Activated CD8-positive, alpha-beta memory T cell treated with anti-CD3 and anti-CD28 coated beads, Interleukin-2, amount 50 U/mL, for 48 hours (primary cell): ENCODE results near the gene TEX101.
"Not testable (repeated sequence)": the region's sequence is repeated elsewhere in the genome, so short reads cannot be mapped to it uniquely, and the experiment has no call there.

Experiments
- DNase-seq: peaks from one replicate; pipeline ENCODE4 v3.0.0-alpha.2; 2020

The TEX101 gene

DNA sequence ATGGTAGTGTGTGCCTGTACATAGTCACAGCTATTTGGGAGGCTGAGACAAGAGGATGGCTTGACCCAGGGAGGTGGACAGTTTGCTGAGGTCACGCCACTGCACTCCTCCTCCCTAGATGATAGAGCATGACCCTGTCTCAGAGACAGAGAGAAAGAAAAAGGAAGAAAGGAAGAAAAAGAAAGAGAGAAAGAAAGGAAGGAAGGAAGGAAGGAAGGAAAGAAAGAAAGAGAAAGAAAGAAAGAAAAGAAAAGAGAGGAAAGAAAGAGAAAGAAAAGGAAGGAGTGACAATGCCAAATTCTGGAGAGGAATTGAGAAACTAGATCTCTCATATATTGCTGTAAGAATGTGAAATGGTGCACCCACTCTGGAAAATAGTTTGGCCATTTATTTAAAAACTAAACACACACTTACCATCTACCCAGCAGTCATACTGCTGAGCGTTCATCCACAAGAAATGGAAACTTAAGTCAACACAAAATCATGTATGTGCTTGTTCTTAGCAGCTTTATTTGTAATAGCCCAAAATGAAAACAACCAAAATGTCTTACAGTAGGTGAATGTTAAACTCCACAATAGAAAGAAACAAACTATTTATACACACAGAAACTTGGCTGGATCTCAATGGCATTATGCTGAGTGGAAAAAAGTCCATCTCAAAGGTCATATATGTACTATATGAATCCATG lies 7.5 kb downstream of the TEX101 start:
- DNase-seq, result no peak

DNA sequence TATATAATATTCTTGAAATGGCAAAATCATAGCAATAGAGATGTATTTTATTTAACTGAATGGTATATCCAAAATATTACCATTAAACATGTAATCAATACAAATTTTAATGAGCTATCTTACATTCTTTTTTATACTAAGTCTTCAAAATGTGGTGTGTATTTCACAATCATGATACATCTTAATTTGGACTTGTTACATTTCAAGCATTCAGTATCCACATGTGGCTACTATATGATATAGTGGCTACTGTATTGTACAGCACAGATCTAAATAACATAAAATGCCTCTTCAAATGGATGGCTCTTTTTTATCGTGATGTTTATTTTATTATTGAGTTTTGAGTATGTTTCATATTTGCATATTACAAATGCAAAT lies 8.0 kb downstream of the TEX101 start:
- no peak for DNase-seq

- no peak for DNase-seq
Observed at GRCh38 chr19:43423779-43424178, 9.1 kb downstream of the TEX101 start.

DNA sequence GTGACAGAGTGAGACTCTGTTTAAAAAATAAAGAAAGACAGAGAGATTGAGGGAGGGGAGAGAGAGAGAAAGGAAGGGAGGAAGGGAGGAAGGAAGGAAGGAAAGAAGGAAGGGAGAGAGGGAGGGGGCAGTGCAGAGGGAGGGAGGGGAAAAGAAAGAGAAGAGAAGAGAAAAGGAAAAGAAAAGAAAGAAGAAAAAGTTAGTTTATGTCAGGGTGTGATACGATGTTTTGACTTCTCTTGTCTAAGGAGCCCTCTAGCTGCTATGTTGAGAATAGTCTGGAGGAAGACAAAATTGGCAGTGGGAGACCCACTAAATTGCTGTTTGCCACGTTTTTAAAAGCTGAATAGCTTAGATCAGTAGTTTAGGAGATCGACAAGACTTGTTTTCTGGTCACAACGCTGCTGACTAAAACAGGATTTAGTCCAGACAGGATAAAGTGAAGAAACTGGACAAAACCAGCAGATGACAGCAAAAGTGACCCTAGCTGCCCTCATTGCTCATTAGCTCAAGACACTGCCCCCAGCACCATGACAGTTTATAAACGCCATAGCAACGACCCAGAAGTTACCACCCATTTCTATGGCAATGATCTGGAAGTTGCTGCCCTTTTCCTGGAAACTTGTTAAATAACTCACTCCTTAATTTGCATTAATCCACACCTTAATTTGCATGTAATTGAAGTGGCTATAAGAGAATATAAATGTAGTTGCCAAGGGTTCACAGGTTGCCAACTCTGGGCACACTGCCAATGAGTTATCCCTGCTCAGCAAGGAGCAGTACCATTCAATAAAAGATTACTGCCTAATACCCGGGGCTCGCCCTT lies 11.1 kb downstream of the TEX101 start:
- no peak for DNase-seq

DNA sequence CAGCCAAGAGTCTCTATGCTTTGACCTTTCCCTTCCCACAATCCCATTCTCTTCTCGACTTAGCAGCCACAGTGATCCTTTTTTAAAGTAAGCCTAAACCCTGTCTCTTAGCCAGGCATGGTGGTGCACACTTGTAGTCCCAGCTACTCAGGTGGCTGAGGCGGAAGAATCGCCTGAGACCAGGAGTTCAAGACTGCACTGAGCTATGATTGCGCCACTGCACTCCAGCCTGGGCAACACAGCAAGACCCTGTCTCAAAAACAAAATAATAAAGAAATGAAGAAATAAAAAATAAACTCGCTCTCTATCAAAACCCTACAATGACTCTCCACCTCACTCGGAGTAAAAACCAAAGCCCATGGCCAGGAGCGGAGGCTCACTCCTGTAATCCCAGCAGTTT lies 14.7 kb downstream of the TEX101 start:
- DNase-seq, result no peak

DNA sequence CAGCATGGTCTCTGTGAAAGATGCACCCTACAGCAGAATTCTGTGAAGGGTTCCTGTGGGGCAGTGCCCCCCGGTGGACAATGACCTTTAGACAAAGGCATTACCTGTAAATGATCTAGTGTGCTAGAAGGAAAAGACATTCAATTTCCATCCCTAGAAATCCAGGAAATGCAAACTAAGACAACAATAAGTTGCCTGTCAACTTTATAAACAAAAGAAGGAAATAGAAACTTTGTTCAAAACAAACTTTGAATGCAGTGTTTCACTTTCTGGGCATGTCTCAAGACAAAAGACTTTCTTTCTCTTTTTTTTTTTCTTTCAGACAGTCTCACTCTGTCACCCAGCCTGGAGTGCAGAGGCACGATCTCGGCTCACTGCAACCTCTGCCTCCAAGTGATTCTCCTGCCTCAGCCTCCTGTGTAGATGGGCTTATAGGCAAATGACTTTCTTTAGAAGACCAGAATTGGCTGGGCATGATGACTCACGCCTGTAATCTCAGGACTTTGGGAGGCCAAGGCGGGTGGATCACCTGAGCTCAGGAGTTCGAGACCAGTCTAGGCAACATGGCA lies 15.5 kb downstream of the TEX101 start:
- no peak for DNase-seq

- no peak for DNase-seq
Observed at GRCh38 chr19:43430976-43431375, 16.3 kb downstream of the TEX101 start.

- no peak for DNase-seq
Observed at GRCh38 chr19:43433358-43433673, 18.6 kb downstream of the TEX101 start.

GRCh38 chr19:43433689-43434088 lies 19.0 kb downstream of the TEX101 start:
- no peak for DNase-seq

- no peak for DNase-seq
Observed at GRCh38 chr19:43435775-43436174, 21.1 kb downstream of the TEX101 start.

DNA sequence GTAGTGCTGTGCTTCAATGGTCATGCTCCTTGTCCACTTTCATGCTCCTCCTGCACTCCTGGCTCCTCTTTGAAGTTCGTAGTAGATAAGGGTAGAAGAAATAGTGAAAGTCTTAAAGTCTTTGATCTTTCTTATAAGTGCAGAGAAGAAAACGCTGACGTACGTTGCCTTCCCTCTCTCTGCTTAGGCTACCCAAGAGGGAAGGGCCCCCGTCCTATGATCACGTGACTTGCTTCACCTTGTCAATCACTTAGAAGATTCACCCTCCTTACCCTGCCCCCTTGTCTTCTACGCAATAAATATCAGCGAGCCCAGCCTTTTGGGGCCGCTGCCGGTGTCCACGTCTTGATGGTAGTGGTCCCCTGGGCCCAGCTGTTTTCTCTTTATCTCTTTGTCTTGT lies 22.6 kb downstream of the TEX101 start:
- DNase-seq, result not testable (repeated sequence)

DNA sequence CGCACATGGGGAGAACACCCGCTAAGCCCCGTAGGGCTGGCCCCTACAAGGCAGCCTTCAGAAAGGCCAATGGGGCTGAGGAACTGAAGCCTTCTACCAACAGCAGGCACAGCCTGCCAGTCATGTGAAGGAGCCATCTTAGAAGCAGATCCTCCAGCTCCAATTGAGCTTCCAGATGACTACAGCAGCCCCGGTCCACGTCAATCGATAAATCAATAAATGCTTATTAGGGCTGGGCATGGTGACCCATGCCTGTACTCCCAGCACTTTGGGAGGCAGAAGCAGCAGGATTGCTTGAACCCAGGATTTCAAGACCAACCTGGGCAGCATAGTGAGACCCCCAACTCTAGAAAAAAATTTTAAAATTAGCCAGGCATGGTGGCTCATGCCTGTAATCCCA lies 23.0 kb downstream of the TEX101 start:
- DNase-seq, result no peak

DNA sequence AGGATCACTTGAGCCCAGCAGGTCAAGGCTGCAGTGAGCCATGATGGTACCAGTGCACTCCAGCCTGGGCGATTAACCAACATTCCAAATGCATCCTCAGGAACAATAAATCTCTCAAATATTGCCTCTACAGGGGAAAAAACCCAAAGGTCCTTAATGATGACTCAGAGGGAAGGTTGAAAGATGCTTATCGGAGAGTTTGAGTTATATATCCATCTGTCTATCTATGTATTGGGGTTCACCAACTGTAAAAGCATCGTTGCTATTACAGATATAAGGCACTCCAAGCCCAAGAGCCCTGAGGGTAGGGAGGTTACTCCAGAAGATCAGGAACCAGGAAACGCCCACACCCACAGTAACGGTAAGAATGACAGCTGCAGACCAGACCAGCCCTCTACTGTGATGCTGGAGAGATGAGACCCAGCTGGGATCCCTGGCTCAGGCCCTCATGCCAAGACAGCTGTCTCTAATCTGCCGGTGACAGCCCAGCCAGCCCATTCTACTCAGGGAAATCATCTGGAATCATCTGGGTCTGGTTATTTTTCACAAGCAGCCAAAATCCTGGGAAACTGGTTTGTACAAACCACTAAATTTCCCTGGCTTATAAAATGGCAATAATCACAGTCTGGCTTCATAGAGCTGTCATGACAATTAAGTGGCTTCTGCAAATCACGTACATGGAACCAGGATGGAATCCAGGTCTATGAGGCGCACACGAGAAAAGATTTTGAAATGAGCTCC lies 23.8 kb downstream of the TEX101 start:
- DNase-seq, result no peak

- no peak for DNase-seq
Observed at GRCh38 chr19:43439032-43439708, 24.5 kb downstream of the TEX101 start.

DNA sequence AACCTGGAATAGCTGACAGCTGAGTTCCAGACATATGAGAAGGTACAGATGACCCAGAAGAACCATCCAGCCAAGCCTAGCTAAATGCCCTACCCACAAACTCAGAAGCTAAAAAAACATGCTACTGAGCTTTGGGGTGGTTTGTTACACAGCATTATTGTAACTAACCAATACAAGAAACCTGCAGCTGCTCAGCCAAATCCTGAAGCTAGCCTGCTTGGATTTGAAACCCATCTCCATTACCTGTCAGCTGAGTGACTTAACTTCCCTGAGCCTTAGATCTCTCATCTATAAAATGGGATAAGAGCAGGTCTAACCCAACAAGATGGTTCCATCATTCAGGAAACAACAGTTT lies 25.0 kb downstream of the TEX101 start:
- no peak for DNase-seq

GRCh38 chr19:43441716-43442115 lies 27.0 kb downstream of the TEX101 start:
- no peak for DNase-seq

DNA sequence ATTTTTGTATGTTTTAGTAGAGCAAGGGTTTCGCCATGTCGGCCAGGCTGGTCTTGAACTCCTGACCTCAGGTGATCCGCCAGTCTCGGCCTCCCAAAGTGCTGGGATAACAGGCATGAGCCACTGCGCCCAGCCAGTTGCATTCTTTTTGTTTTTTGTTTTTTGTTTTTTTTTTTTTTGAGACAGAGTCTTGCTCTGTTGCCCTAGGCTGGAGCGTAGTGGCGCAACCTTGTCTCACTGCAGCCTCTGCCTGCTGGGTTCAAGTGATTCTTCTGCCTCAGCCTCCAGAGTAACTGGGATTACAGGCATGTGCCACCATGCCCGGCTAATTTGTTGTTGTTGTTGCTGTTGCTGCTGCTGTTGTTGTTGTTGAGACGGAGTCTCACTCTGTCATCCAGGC lies 29.4 kb downstream of the TEX101 start:
- DNase-seq, result not testable (repeated sequence)

GRCh38 chr19:43444531-43445287 lies 30.0 kb downstream of the TEX101 start:
- DNase-seq, result no peak

DNA sequence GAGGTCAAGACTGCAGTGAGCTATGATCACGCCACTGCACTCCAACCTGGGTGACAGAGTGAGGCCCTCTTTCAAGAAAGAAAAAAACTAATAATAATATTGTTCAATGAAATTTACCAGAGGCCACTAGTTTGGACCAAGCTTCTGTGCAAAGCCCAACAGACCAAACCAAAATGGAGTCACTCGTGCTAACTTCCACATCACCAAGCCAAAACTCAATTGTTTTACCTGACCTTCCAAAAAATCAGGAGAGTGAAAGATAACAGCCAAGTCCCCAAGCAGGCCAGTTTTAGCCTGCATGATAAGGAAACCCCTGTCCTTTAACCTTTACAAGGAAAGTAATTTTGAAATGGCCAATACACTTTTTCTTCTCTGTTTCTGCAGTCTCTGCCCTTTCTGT lies 30.7 kb downstream of the TEX101 start:
- DNase-seq, result no peak

GRCh38 chr19:43446746-43447489 lies 32.2 kb downstream of the TEX101 start:
- peak; percentile 88 for DNase-seq

GRCh38 chr19:43447655-43448054 lies 33.0 kb downstream of the TEX101 start:
- DNase-seq, result no peak

DNA sequence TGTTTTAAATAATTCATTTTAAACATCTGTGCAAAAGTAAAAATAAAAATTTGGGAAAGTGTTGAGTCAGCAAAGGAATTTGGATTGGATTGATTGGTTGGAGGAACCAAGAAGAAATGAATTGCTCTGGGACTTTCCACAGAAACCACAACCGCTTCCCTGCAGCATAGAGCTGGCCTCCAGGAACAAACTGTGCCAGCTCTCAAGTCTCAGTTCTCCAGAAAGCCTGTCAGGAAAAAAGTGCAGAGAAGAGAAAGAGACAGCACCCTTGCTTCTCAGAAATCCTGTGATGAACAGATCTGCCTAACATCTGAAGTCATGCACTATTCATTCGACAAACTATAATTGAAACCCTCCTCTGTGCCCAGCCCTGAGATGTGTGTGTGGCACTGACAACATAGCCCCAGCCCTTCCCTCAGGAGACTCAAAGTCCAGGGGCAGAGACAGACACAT lies 35.9 kb downstream of the TEX101 start:
- no peak for DNase-seq
